ENCODE measurements around the gene SMIM32.

SMIM32 gene

DNA sequence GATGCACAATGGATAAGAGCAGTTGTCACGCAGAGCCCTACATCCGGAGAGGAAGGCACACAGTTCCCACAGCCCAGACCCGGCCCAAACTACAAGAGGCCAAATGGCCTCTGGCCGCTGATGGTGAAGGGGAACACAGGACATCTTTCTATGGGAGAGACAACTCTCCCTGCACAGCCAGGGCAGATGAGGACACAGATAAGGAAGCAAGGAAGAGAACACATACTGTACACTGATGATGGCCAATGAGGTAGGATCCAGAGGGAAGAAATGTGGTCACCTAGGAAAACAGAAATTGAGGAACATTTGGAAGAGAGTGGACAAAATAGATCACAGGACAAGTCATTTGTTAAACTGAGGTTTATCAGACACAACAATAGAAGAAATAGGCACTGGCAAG lies 28.4 kb upstream of the SMIM32 start:
- no peaks in the 10 kb centered on the region for H3K27me3 ChIP-seq (ENCODE audit: control insufficient read depth, insufficient read depth, low read length)

DNA sequence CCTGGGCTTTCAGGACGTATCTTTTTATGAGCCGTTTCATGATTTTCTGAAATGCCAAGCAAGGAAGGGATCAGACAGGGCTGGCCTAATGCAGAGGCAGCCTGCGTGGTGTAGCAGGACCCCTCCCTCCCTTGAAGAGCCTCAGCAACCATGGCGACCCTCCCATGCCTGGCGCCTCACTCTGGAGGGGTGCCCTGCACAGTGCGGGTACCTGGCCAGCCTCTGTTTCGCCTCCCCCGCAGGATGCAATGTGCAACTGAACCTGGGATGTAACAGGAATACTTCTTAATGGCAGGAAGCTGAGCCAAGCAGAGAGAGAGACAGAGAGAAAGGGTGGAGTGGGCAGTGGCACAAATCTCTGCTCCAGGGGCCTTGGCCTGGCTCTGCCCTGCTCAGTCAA lies 23.3 kb upstream of the SMIM32 start:
- H3K36me3 ChIP-seq (ENCODE audit: control insufficient read depth, insufficient read depth, low read length): no peaks in the 10 kb centered on the region
- no peak overlapping the region for H3K4me3 ChIP-seq (ENCODE audit: low read length)
- no peak overlapping the region for H3K9ac ChIP-seq (ENCODE audit: low read length)
- no peaks in the 10 kb centered on the region for H3K9me3 ChIP-seq (ENCODE audit: control insufficient read depth, low read length)
- H3K4me1 ChIP-seq (ENCODE audit: control insufficient read depth, insufficient read depth, low read length): no peaks in the 10 kb centered on the region
- peaks cover 3% of the 10 kb centered on the region for H3K27me3 ChIP-seq (ENCODE audit: control insufficient read depth, insufficient read depth, low read length)

More for the DNA sequence above, 28.4 kb upstream of the SMIM32 start:
- H3K9ac ChIP-seq (ENCODE audit: low read length): no peak overlapping the region
- H3K4me3 ChIP-seq (ENCODE audit: low read length): no peak overlapping the region
- no peaks in the 10 kb centered on the region for H3K9me3 ChIP-seq (ENCODE audit: control insufficient read depth, low read length)
- no peaks in the 10 kb centered on the region for H3K4me1 ChIP-seq (ENCODE audit: control insufficient read depth, insufficient read depth, low read length)
- H3K36me3 ChIP-seq (ENCODE audit: control insufficient read depth, insufficient read depth, low read length): no peaks in the 10 kb centered on the region

DNA sequence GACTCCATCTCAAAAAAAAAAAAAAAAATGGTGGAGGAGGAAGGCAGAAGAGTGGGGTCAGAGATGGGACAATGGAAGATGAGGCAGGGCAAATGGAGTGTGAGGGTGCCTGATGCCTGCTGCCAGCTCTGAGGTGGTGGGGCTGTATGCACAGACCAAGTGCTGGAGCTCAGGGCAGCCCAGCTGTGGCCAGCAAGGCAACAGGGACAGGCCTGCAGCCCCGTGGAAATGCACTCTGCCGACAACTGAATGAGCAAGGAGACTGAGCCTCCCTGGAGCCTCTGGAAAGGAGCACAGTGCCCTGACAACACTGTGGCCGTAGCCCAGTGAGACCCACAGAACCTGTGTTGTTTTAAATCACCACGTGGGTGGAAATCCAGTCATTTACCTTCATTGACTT lies 22.9 kb upstream of the SMIM32 start:
- Histone ChIP-seq H3K36me3 (ENCODE audit: control insufficient read depth, insufficient read depth, low read length) (no peaks in the 10 kb centered on the region), H3K4me1 (ENCODE audit: control insufficient read depth, insufficient read depth, low read length) (no peaks in the 10 kb centered on the region), H3K4me3 (ENCODE audit: low read length) (no peak overlapping the region), H3K9me3 (ENCODE audit: control insufficient read depth, low read length) (no peaks in the 10 kb centered on the region), H3K27me3 (ENCODE audit: control insufficient read depth, insufficient read depth, low read length) (peaks cover 3% of the 10 kb centered on the region), H3K9ac (ENCODE audit: low read length) (no peak overlapping the region)

DNA sequence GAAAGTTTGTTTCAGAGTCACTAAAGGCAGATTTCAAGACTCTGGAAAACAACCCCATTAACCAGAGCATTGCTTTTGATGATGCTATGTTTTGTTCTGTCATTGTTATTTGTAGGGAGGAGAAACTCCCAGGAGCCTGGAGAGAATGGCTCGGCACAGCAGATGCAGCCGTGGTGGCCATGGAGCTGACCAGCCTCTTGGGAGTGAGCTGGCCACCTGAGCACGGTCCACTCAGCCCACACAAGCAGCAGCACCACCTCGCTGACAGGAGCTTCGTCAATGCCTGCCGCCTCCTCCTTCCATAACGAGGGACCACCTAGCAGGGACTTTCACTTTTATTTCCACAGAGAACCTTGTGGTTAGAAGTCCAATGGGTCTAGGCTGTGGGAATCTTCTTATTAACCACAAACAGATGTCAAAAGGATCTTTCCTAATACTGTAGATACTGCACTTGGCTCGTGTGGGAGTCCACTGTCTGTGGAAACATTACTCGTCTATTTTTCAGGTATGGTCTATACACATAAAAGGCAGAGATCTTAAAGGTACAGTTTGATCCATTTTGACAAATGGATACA lies 21.0 kb upstream of the SMIM32 start:
- Histone ChIP-seq H3K27me3 (ENCODE audit: control insufficient read depth, insufficient read depth, low read length) (peaks cover 3% of the 10 kb centered on the region), H3K9ac (ENCODE audit: low read length) (no peak overlapping the region), H3K4me3 (ENCODE audit: low read length) (no peak overlapping the region), H3K9me3 (ENCODE audit: control insufficient read depth, low read length) (no peaks in the 10 kb centered on the region), H3K36me3 (ENCODE audit: control insufficient read depth, insufficient read depth, low read length) (no peaks in the 10 kb centered on the region), H3K4me1 (ENCODE audit: control insufficient read depth, insufficient read depth, low read length) (no peaks in the 10 kb centered on the region)

DNA sequence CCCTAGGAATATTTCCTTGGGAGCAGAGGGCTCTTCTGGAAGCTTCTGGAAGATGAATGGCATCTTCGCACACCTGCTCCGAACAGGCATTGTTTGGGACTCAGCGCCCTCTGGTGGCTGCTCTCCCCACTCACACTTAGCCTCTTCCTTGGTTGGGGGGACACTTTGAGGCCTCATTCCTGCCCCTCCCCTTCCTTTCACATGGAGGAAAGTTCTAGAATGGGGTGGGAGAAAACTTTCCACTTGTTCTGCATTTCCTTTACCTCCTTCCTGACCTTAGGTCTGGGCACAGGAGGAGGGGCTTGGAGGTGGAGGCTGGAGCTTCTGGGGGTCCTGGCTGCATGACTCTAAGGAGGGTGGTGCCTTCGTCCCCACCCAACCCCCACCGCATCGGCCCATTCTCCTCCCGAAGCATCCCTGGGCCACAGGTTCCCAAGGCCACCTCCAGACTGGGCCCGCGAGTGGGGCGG lies 19.3 kb upstream of the SMIM32 start:
- Histone ChIP-seq H3K9ac (ENCODE audit: low read length) (no peak overlapping the region), H3K36me3 (ENCODE audit: control insufficient read depth, insufficient read depth, low read length) (no peaks in the 10 kb centered on the region), H3K27me3 (ENCODE audit: control insufficient read depth, insufficient read depth, low read length) (peaks cover 3% of the 10 kb centered on the region), H3K4me1 (ENCODE audit: control insufficient read depth, insufficient read depth, low read length) (no peaks in the 10 kb centered on the region), H3K4me3 (ENCODE audit: low read length) (no peak overlapping the region), H3K9me3 (ENCODE audit: control insufficient read depth, low read length) (no peaks in the 10 kb centered on the region)

DNA sequence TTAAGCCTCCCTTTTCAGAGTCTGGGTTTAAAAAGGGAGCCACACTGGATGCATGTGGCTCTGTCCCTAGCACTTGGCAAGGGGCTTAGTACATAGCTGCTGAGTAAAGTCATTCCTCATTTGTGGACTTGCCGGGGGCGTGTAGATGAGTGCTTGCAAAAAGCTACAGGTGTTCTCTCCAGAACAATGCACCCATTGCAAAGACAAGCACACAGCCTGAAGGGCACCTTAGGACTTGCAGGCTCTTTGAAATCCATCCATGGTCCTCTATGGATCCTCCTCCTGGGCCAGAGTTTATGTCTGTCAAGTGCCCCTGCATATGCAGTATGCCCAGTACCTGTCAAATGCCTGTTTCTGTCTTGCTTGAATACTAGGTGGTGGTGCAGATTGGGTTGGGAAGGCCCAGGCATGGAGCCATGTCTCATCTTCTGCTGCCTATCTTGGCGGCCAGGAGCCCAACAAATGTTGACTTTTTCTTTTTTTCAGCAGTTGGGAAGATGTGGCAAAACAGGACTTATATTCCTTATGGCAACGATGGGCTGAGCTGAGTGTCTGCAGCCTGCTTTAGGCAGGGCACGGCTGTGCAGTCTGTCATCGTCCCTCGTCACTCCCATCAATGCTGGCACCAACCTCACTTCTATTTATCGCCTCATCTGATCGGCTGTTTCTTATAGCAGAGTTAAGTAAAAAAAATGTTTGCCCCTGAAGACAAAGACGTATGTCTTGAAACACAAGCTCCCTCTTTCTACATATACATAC lies 18.5 kb upstream of the SMIM32 start:
- Histone ChIP-seq H3K9ac (ENCODE audit: low read length) (no peak overlapping the region), H3K27me3 (ENCODE audit: control insufficient read depth, insufficient read depth, low read length) (peaks cover 3% of the 10 kb centered on the region), H3K9me3 (ENCODE audit: control insufficient read depth, low read length) (no peaks in the 10 kb centered on the region), H3K36me3 (ENCODE audit: control insufficient read depth, insufficient read depth, low read length) (no peaks in the 10 kb centered on the region), H3K4me3 (ENCODE audit: low read length) (no peak overlapping the region), H3K4me1 (ENCODE audit: control insufficient read depth, insufficient read depth, low read length) (no peaks in the 10 kb centered on the region)

DNA sequence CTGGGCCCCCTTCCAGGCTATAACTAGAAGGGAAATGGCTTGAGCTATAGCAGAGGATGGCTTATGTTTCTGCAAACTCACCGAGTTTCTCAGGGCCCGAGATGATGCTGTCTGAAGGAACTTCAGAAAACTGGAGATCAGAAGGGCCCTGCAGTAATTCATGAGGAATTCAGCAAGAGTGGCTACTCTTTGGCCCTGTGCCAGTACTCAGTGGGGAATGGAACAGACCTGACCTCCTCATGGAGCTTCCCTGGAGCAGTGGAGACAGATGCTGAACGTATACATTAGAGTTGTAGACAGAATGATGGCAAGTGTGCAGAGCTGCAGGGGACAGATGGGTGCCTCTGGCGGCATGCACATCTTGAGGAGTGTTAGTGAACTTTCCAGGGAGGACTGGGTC lies 17.3 kb upstream of the SMIM32 start:
- peaks cover 3% of the 10 kb centered on the region for H3K27me3 ChIP-seq (ENCODE audit: control insufficient read depth, insufficient read depth, low read length)
- H3K36me3 ChIP-seq (ENCODE audit: control insufficient read depth, insufficient read depth, low read length): no peaks in the 10 kb centered on the region
- no peak overlapping the region for H3K4me3 ChIP-seq (ENCODE audit: low read length)
- no peak overlapping the region for H3K9ac ChIP-seq (ENCODE audit: low read length)
- H3K9me3 ChIP-seq (ENCODE audit: control insufficient read depth, low read length): no peaks in the 10 kb centered on the region
- no peaks in the 10 kb centered on the region for H3K4me1 ChIP-seq (ENCODE audit: control insufficient read depth, insufficient read depth, low read length)

DNA sequence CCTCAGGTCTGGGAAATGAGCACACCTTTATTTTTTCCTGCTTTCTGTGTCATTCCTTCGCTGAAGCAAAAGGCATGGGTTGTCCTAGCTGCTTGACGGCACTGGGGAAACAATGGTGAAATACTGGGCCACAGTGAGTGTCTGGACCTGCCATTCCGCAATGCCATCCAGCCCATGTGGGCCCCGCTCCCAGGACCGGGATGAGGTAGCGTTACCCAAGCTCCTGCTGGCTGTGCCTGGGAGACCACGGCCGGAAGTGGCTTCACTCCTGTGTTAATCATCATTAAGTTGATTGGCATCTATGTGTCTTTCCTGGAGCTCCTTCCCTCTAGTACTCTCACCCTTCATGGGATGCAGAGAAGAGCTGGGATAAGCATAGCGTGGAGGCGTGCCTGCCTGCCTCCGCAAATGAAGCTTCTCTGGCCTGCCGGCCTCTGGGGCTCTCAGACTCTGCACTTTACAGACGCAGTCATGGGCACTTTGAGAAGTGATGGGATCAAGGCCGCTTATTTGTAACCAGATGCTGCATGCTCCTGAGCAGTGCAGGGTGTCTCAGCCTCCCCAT lies 16.5 kb upstream of the SMIM32 start:
- H3K9ac ChIP-seq (ENCODE audit: low read length): no peak overlapping the region
- no peaks in the 10 kb centered on the region for H3K4me1 ChIP-seq (ENCODE audit: control insufficient read depth, insufficient read depth, low read length)
- H3K4me3 ChIP-seq (ENCODE audit: low read length): no peak overlapping the region
- no peaks in the 10 kb centered on the region for H3K9me3 ChIP-seq (ENCODE audit: control insufficient read depth, low read length)
- no peaks in the 10 kb centered on the region for H3K36me3 ChIP-seq (ENCODE audit: control insufficient read depth, insufficient read depth, low read length)
- peaks cover 3% of the 10 kb centered on the region for H3K27me3 ChIP-seq (ENCODE audit: control insufficient read depth, insufficient read depth, low read length)

DNA sequence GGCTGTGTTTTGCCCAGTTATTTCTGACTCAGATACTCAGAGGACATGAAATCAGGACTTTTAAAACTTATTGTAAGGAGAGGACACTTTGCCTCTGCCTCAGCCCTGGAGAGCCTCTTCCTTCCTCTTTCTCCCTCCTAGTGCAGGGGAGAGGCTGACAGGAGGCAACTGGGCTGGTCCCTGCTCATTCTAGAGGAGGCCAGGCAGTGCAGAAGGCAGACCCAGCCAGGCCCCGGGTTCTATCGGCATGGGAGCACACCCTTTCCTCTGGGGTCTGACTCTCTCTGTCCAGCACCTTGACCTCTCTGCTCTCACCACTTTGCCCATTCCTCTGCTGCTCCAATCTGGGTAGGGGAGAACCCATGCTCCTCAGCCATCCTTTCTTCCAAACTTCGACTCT lies 16.0 kb upstream of the SMIM32 start:
- Histone ChIP-seq H3K27me3 (ENCODE audit: control insufficient read depth, insufficient read depth, low read length) (peaks cover 3% of the 10 kb centered on the region), H3K4me1 (ENCODE audit: control insufficient read depth, insufficient read depth, low read length) (no peaks in the 10 kb centered on the region), H3K4me3 (ENCODE audit: low read length) (no peak overlapping the region), H3K36me3 (ENCODE audit: control insufficient read depth, insufficient read depth, low read length) (no peaks in the 10 kb centered on the region), H3K9me3 (ENCODE audit: control insufficient read depth, low read length) (no peaks in the 10 kb centered on the region), H3K9ac (ENCODE audit: low read length) (no peak overlapping the region)

DNA sequence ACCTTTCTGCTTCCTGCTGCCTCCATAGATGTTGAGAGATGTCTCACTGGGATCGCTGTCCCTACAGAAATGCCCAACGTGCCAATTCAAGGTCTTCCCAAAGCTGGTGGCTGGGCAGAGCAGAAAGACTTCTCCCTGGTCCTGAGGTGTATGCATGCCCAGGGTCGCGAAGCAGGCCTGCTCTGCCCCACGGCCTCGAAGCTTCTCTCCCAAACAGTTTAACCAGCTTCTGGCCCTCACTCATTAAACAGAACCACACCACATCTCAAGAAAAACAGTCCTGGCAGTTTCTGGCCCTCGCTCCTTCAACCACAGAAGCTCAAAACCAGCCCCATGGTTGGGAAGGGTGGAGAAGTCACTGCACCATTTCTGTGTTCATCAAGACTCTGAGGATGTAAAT lies 14.7 kb upstream of the SMIM32 start:
- Histone ChIP-seq H3K4me3 (ENCODE audit: low read length) (no peak overlapping the region), H3K4me1 (ENCODE audit: control insufficient read depth, insufficient read depth, low read length) (no peaks in the 10 kb centered on the region), H3K9me3 (ENCODE audit: control insufficient read depth, low read length) (no peaks in the 10 kb centered on the region), H3K27me3 (ENCODE audit: control insufficient read depth, insufficient read depth, low read length) (no peaks in the 10 kb centered on the region), H3K36me3 (ENCODE audit: control insufficient read depth, insufficient read depth, low read length) (no peaks in the 10 kb centered on the region), H3K9ac (ENCODE audit: low read length) (no peak overlapping the region)

DNA sequence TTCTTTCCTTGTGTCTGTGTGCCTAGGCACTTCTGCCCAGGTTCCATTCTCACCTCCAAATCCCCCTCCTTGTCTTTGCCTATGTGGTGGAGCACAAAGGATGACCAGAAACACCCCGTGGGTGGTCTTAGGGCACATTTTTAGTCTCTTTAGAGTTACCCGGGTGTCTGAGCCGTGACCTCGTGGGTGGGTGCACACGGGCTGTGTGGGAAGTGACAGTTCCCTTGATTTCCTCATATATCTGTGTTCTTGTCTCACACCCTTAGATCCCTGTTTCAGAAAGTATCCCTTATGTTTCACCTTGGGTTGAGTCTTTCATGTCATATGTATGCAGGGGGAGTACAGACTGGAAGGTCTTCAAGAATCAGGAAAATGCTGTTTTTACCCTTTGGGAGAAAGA lies 13.4 kb upstream of the SMIM32 start:
- H3K27me3 ChIP-seq (ENCODE audit: control insufficient read depth, insufficient read depth, low read length): no peaks in the 10 kb centered on the region
- H3K4me3 ChIP-seq (ENCODE audit: low read length): no peak overlapping the region
- no peaks in the 10 kb centered on the region for H3K4me1 ChIP-seq (ENCODE audit: control insufficient read depth, insufficient read depth, low read length)
- H3K9ac ChIP-seq (ENCODE audit: low read length): no peak overlapping the region
- no peaks in the 10 kb centered on the region for H3K36me3 ChIP-seq (ENCODE audit: control insufficient read depth, insufficient read depth, low read length)
- no peaks in the 10 kb centered on the region for H3K9me3 ChIP-seq (ENCODE audit: control insufficient read depth, low read length)

DNA sequence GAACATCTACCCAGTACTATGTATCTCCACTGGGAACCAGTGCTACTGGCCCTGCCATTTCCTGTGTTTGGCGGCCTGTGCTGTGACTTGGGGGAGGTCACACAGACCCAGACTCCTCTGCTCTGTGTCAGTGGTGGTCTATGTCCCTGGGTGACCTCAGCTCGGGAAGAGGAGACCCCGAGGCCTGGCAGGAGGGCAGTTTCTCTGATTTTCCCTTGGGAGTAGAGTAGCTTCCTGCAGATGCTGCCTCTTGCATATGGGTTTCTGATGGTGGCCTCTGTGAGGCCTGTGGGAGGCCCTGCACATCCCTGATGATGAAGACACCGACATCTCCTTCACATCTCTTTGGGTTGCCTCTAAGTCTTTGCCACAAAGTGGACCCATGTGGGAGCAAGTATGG lies 13.0 kb upstream of the SMIM32 start:
- H3K4me3 ChIP-seq (ENCODE audit: low read length): no peak overlapping the region
- no peaks in the 10 kb centered on the region for H3K9me3 ChIP-seq (ENCODE audit: control insufficient read depth, low read length)

More for the DNA sequence above, 13.0 kb upstream of the SMIM32 start:
- Histone ChIP-seq H3K9ac (ENCODE audit: low read length) (no peak overlapping the region), H3K36me3 (ENCODE audit: control insufficient read depth, insufficient read depth, low read length) (no peaks in the 10 kb centered on the region), H3K27me3 (ENCODE audit: control insufficient read depth, insufficient read depth, low read length) (no peaks in the 10 kb centered on the region), H3K4me1 (ENCODE audit: control insufficient read depth, insufficient read depth, low read length) (no peaks in the 10 kb centered on the region)
